Pancreas (tissue), 10 donors: ENCODE results near the gene SLIT3. TPM values are rescaled to one million over a fixed set of nuclear protein-coding genes. Genes with fewer than 3 reads are reported as not detected.
A peak's percentile ranks its signal among the peaks of the same experiment; 100 is the strongest.

Experiments
- ATAC-seq, 4 donors: fragments of 200-7000 bp; cut with Tn5 transposase; one replicate each; pipeline versions ENCODE4 v1.8.0 to v1.9.1; 2020; ENCODE audit warnings: mild to moderate bottlenecking in 4 of 4, moderate library complexity in 4 of 4
- DNase-seq, 6 donors: peaks; one replicate each; pipeline ENCODE4 v3.0.0-alpha.2; 2020
- FAIRE-seq: peaks from 2 replicates; lab custom pipeline; 2012; peaks lifted over from hg19 to GRCh38; lab: Jason Lieb, UNC
- H3K27ac ChIP-seq, 4 donors: fragments of 200-600 bp; sonication (generic); 1 replicate in 3 of 4; 2 replicates in 1 of 4; pipeline versions ENCODE4 v1.5.0 to v1.8.0; 2020
- H3K27me3 ChIP-seq, 4 donors: fragments of 200-600 bp; one replicate each; pipeline ENCODE4 v1.8.0; 2021
- H3K36me3 ChIP-seq, 3 donors: fragments of 200-600 bp; sonication (generic) in 1 of 3; one replicate each; pipeline versions ENCODE4 v1.5.0 to v1.8.0; 2020 to 2021
- H3K4me1 ChIP-seq, 3 donors: fragments of 200-600 bp; one replicate each; pipeline ENCODE4 v1.8.0; 2021
- H3K4me3 ChIP-seq, 4 donors: fragments of 200-600 bp; sonication (generic) in 2 of 4; one replicate each; pipeline versions ENCODE4 v1.5.0 to v1.8.0; 2020 to 2021
- H3K9me3 ChIP-seq, 4 donors: fragments of 200-600 bp; one replicate each; pipeline ENCODE4 v1.8.0; 2021
- WGBS, 2 donors: extraction: QIAGEN DNeasy Blood & Tissue Kit; methylation state at CpG; one replicate each; pipeline ENCODE4 v1.1.7; 2013; 5-methylcytosine and 5-hydroxymethylcytosine counted together
- intact Hi-C, 3 donors: fragments of 100-400 bp; cut with DNase I; formaldehyde crosslinking; loops; one replicate each; pipeline versions ENCODE4 v1.11.1 to v1.14.2; 2022
- polyA plus RNA-seq, 2 donors: library from polyadenylated mRNA; stranded (reverse); fragments of 200-250 nt; gene quantifications; one replicate each; pipeline ENCODE4 v1.2.3, GENCODE V29; 2013
- total RNA-seq, 6 donors: library from RNA; stranded (reverse); fragmentation: NEBNext Ultra II Directional in 4 of 6; extraction: Animal tissue kit (Norgen Biotek cat#: 25700) in 4 of 6; gene quantifications; one replicate each; pipeline versions ENCODE4 v1.2.1 to v1.2.4, GENCODE V29; 2021 to 2023
- TF ChIP-seq, protein P1 (sequence below), 4 donors: fragments of 200-600 bp; sonication (generic) in 3 of 4; IDR thresholded peaks; one replicate each; pipeline versions ENCODE4 v1.5.0 to v1.8.0; 2021; ENCODE audit warnings: antibody characterized with exemption in 4 of 4
- donor health status: healthy with polysubstance abuse.
- donor health status: DM: no; HTN: no; CAD: no; lungs with moderate emphysema.
- donor health status: DM: no; HTN: no; CAD: no.
- donor health status: control.
- donor health status: control.
- donor health status: Bipolar disorder and iron deficiency.
- donor health status: DM: yes; HTN: yes; CAD: no.
- donor health status: DM: no; HTN: no; CAD: no.
- donor health status: DM: no; HTN: no; CAD: no.
- donor health status: DM: yes; HTN: yes; CAD: no.

SLIT3 gene
- total and polyA plus RNA-seq, 8 donors = 1.1 to 11.4 (median 2.1) TPM

DNA sequence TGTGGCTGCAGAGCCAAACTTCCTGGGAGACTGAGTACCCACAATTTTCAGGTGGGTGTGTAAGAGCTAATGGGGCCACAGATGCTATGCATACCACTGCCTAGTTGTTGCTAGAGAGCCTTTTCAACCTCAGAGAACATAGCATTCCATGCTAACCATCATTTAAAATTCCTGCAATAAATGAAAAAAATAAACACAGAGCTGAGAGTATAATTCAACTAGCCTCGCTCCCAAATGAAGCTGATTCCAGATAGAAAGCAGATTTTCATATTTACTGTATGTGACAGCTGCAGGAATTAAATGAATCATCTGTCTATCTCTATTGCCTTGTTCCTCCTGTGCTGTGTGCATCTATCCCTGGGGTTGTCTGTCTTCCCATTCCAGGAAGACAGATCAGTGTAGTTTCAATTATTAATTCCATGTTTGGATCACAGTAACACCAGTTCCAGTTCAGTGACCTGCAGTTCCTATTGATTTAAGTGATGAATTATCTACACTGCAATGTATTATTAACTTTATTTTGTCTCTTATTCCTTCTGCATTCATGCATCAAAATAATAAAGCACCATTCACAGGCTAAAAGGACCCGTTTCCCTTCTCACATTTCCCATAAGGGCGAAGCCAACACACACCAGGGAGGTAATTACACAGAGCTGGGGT, 324.5 kb downstream of the SLIT3 start:
- ATAC-seq = peak in 2 of 4 donors; percentile 35 to 66
- TF ChIP-seq, protein P1, sequence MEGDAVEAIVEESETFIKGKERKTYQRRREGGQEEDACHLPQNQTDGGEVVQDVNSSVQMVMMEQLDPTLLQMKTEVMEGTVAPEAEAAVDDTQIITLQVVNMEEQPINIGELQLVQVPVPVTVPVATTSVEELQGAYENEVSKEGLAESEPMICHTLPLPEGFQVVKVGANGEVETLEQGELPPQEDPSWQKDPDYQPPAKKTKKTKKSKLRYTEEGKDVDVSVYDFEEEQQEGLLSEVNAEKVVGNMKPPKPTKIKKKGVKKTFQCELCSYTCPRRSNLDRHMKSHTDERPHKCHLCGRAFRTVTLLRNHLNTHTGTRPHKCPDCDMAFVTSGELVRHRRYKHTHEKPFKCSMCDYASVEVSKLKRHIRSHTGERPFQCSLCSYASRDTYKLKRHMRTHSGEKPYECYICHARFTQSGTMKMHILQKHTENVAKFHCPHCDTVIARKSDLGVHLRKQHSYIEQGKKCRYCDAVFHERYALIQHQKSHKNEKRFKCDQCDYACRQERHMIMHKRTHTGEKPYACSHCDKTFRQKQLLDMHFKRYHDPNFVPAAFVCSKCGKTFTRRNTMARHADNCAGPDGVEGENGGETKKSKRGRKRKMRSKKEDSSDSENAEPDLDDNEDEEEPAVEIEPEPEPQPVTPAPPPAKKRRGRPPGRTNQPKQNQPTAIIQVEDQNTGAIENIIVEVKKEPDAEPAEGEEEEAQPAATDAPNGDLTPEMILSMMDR (IDR thresholded peaks at IDR 0.05) = no peak
- intact Hi-C loops = no loop called here
- no peaks in the 10 kb centered on the region for H3K9me3 ChIP-seq
- no peaks in the 10 kb centered on the region for H3K4me1 ChIP-seq
- H3K4me3 ChIP-seq = no peak overlapping the region
- H3K27ac ChIP-seq = no peak overlapping the region
- no peaks in the 10 kb centered on the region for H3K27me3 ChIP-seq
- no peak for FAIRE-seq
- H3K36me3 ChIP-seq = no peaks in the 10 kb centered on the region
- DNase-seq = no peak
- 41 to 58% methylated on average over 3 of the region's 3 CpGs for WGBS, 2 donors

DNA sequence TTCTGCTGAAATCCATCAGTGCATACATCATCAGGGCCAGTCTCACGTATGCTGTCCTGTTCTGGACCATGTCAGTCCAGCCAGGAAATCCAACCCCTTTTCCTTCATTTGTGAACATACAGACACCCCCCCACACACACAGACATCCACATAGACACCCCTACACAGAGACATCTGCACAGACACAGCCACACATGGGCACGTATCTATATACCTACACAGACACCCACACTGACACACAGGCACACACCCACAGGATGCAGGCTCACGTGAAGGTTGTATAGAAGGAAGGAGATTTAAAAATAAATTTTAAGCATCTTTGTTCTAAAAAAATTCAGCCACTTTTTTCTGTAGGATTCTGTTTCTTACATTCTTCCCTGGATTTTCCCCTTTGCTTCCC, 325.6 kb downstream of the SLIT3 start:
- Histone ChIP-seq H3K9me3 (no peaks in the 10 kb centered on the region), H3K36me3 (no peaks in the 10 kb centered on the region), H3K27ac (no peak overlapping the region), H3K27me3 (peaks cover 0 to 3% (median 0%) of the 10 kb centered on the region in 4 donors), H3K4me3 (no peak overlapping the region), H3K4me1 (no peaks in the 10 kb centered on the region)
- FAIRE-seq (no peak), ATAC-seq (no peak), DNase-seq (no peak)
- 68 to 84% methylated on average over 3 of the region's 3 CpGs for WGBS, 2 donors
- TF ChIP-seq, protein P1 (IDR thresholded peaks at IDR 0.05) = no peak
- intact Hi-C loops = no loop called here

- Histone ChIP-seq H3K4me3 (no peak overlapping the region), H3K27me3 (peaks cover 0 to 3% (median 0%) of the 10 kb centered on the region in 4 donors), H3K36me3 (no peaks in the 10 kb centered on the region), H3K9me3 (no peaks in the 10 kb centered on the region), H3K27ac (no peak overlapping the region), H3K4me1 (no peaks in the 10 kb centered on the region)
- 52 to 60% methylated on average over 2 of the region's 2 CpGs for WGBS, 2 donors
- TF ChIP-seq, protein P1 (IDR thresholded peaks at IDR 0.05) = no peak
- DNase-seq (no peak), ATAC-seq (no peak), FAIRE-seq (no peak)
- intact Hi-C loops = no loop called here
Measured at GRCh38 chr5:168974082-168974481, 326.9 kb downstream of the SLIT3 start.

- TF ChIP-seq, protein P1 (IDR thresholded peaks at IDR 0.05) = no peak
- Histone ChIP-seq H3K4me1 (no peaks in the 10 kb centered on the region), H3K36me3 (no peaks in the 10 kb centered on the region), H3K27me3 (peaks cover 0 to 3% (median 0%) of the 10 kb centered on the region in 4 donors), H3K27ac (no peak overlapping the region), H3K4me3 (no peak overlapping the region), H3K9me3 (no peaks in the 10 kb centered on the region)
- no peak for FAIRE-seq
- WGBS, 2 donors = 45 to 73% methylated on average over 3 of the region's 3 CpGs
- ATAC-seq = no peak
- intact Hi-C loops = no loop called here
- no peak for DNase-seq
Measured at GRCh38 chr5:168972731-168973130, 328.2 kb downstream of the SLIT3 start.

DNA sequence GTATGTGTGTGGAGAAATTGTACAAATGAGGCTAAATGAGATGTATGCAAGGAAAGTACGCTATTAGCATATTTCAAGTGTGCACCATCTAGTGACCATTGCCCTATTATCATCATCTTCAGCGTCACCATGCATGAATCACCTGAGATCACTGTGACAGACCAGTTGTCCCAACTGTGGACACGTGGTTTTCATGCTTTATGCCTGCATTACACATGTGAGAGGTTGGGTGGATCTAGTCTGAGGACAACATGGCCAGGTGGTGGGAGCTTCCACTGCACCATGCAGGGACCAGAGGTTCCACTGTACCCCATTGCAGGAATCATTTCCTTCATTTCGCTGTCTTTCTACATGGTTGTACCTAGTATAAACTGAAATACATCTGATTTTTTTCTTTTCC, 329.8 kb downstream of the SLIT3 start:
- WGBS, 2 donors = 62 to 87% methylated on average over 4 of the region's 4 CpGs
- Histone ChIP-seq H3K9me3 (no peaks in the 10 kb centered on the region), H3K27me3 (peaks cover 0 to 3% (median 0%) of the 10 kb centered on the region in 4 donors), H3K36me3 (no peaks in the 10 kb centered on the region), H3K4me3 (no peak overlapping the region), H3K4me1 (no peaks in the 10 kb centered on the region), H3K27ac (no peak overlapping the region)
- intact Hi-C loops = no loop called here
- no peak for FAIRE-seq
- TF ChIP-seq, protein P1 (IDR thresholded peaks at IDR 0.05) = no peak
- ATAC-seq = no peak
- no peak for DNase-seq
